IMR-90 (cell line): ENCODE results near the gene MAFF. TPM values are rescaled to one million over a fixed set of nuclear protein-coding genes. Genes with fewer than 3 reads are reported as not detected.

Experiments used
- ATAC-seq: fragments of 200-7000 bp; cut with Tn5 transposase; 2 replicates; pipeline ENCODE4 v1.9.1; 2020; ENCODE audit warnings: low read depth, mild to moderate bottlenecking, moderate library complexity
- BruUV-seq: library from RNA; stranded (reverse); fragments of 400-500 nt; replicated peaks from 2 replicates; lab custom pipeline; 2021; lab: Mats Ljungman, UMichigan
- CTCF ChIA-PET: fragments of 300-600 bp; formaldehyde crosslinking; extraction: SDS; loops from one replicate; lab custom pipeline; 2021; ENCODE audit warnings: antibody characterized with exemption; lab: Yijun Ruan, JAX
- POLR2A ChIA-PET: fragments of 300-600 bp; sonication (Branson Sonifier 250); formaldehyde crosslinking; loops from one replicate; lab custom pipeline; 2022; ENCODE audit warnings: antibody characterized with exemption; ENCODE audit not compliant: unreplicated experiment; lab: Charles Lee
- DNase-seq: peaks from one replicate; pipeline ENCODE4 v3.0.0; 2013
- H2AFZ ChIP-seq: replicated peaks from 2 replicates; pipeline ENCODE3; 2013; ENCODE audit warnings: low read length, mild to moderate bottlenecking; ENCODE audit not compliant: poor library complexity
- H2AK5ac ChIP-seq: 2 replicates; pipeline ENCODE4 v1.6.1; 2013; ENCODE audit warnings: low read depth, low read length, inconsistent platforms
- H2AK9ac ChIP-seq: replicated peaks from 2 replicates; pipeline ENCODE3; 2013; ENCODE audit warnings: mild to moderate bottlenecking, low read depth, low read length, moderate library complexity; ENCODE audit not compliant: poor library complexity
- H2BK120ac ChIP-seq: 2 replicates; pipeline ENCODE4 v1.6.1; 2013; ENCODE audit warnings: low read depth, low read length, inconsistent platforms
- H2BK15ac ChIP-seq: 3 replicates; pipeline ENCODE4 v1.6.1; 2013; ENCODE audit warnings: low read depth, low read length, inconsistent platforms
- H2BK20ac ChIP-seq: 2 replicates; pipeline ENCODE4 v1.6.1; 2013; ENCODE audit warnings: low read depth, mild to moderate bottlenecking, inconsistent platforms, low read length, moderate library complexity
- H2BK5ac ChIP-seq: 2 replicates; pipeline ENCODE4 v1.6.1; 2013; ENCODE audit warnings: mild to moderate bottlenecking, low read depth, low read length, inconsistent platforms; ENCODE audit not compliant: poor library complexity, severe bottlenecking
- H3K14ac ChIP-seq: replicated peaks from 2 replicates; pipeline ENCODE4 v1.6.1; 2013; ENCODE audit warnings: low read depth, low read length, inconsistent platforms
- H3K18ac ChIP-seq: 2 replicates; pipeline ENCODE4 v1.6.1; 2013; ENCODE audit warnings: low read depth, low read length, control low read depth
- H3K23ac ChIP-seq: 2 replicates; pipeline ENCODE4 v1.6.1; 2013; ENCODE audit warnings: low read depth, low read length, inconsistent platforms
- H3K27ac ChIP-seq: 2 replicates; pipeline ENCODE4 v1.5.1; 2013; ENCODE audit warnings: mild to moderate bottlenecking, control low read depth, low read length; ENCODE audit not compliant: insufficient read depth
- H3K27me3 ChIP-seq: 2 replicates; pipeline ENCODE4 v1.6.1; 2013; ENCODE audit warnings: low read length; ENCODE audit not compliant: control insufficient read depth, insufficient read depth
- H3K36me3 ChIP-seq: 2 replicates; pipeline ENCODE4 v1.6.1; 2013; ENCODE audit warnings: low read length, mixed read lengths; ENCODE audit not compliant: control insufficient read depth, insufficient read depth
- H3K4ac ChIP-seq: 2 replicates; pipeline ENCODE4 v1.6.1; 2013; ENCODE audit warnings: low read depth, low read length, inconsistent platforms
- H3K4me1 ChIP-seq: 2 replicates; pipeline ENCODE4 v1.6.1; 2013; ENCODE audit warnings: low read length, mixed read lengths; ENCODE audit not compliant: control insufficient read depth, insufficient read depth
- H3K4me2 ChIP-seq: 2 replicates; pipeline ENCODE4 v1.6.1; 2013; ENCODE audit warnings: low read depth, mild to moderate bottlenecking, control low read depth, low read length, moderate library complexity
- H3K4me3 ChIP-seq: 2 replicates; pipeline ENCODE4 v1.5.1; 2013; ENCODE audit warnings: low read depth, mild to moderate bottlenecking, control low read depth, low read length, moderate library complexity; ENCODE audit not compliant: insufficient read depth
- H3K56ac ChIP-seq: 2 replicates; pipeline ENCODE4 v1.6.1; 2013; ENCODE audit warnings: low read length, inconsistent platforms; ENCODE audit not compliant: insufficient read depth; ENCODE audit errors: extremely low read depth
- H3K79me1 ChIP-seq, 2 experiments: 2 replicates each; pipeline ENCODE4 v1.6.1; 2013; ENCODE audit warnings: low read length in 2 of 2, inconsistent platforms in 1 of 2, low read depth in 1 of 2
- H3K9ac ChIP-seq: 2 replicates; pipeline ENCODE4 v1.6.1; 2013; ENCODE audit warnings: low read depth, low read length, control low read depth
- H3K9me1 ChIP-seq: 2 replicates; pipeline ENCODE4 v1.6.1; 2013; ENCODE audit warnings: low read length, inconsistent platforms; ENCODE audit not compliant: insufficient read depth
- H3K9me3 ChIP-seq: 2 replicates; pipeline ENCODE4 v1.6.1; 2013; ENCODE audit warnings: low read length; ENCODE audit not compliant: control insufficient read depth, insufficient read depth
- H4K20me1 ChIP-seq: 2 replicates; pipeline ENCODE4 v1.6.1; 2013; ENCODE audit warnings: low read length, inconsistent platforms; ENCODE audit not compliant: insufficient read depth
- H4K5ac ChIP-seq: 2 replicates; pipeline ENCODE4 v1.6.1; 2013; ENCODE audit warnings: mild to moderate bottlenecking, low read depth, low read length, control low read depth
- H4K8ac ChIP-seq, 2 experiments: 2 replicates each; pipeline ENCODE4 v1.6.1; 2013; ENCODE audit warnings: low read depth in 2 of 2, low read length in 2 of 2, control low read depth in 1 of 2, inconsistent platforms in 1 of 2
- H4K91ac ChIP-seq: 2 replicates; pipeline ENCODE4 v1.6.1; 2013; ENCODE audit warnings: low read depth, low read length, inconsistent platforms; ENCODE audit not compliant: insufficient read depth
- ELK1 ChIP-seq: fragments of 150-350 bp; IDR thresholded peaks from 2 replicates; pipeline ENCODE4 v1.6.1; 2016; ENCODE audit warnings: low read depth, mild to moderate bottlenecking, low read length, moderate library complexity, borderline replicate concordance
- MXI1 ChIP-seq: IDR thresholded peaks from 2 replicates; pipeline ENCODE4 v1.6.1; 2012; ENCODE audit warnings: low read depth, mild to moderate bottlenecking, low read length, moderate library complexity, borderline replicate concordance
- NFE2L2 ChIP-seq: fragments of 150-350 bp; IDR thresholded peaks from 2 replicates; pipeline ENCODE4 v1.6.1; 2016; ENCODE audit warnings: low read depth, mild to moderate bottlenecking, low read length
- POLR2A ChIP-seq: IDR thresholded peaks from 2 replicates; pipeline ENCODE4 v1.6.1; 2012; ENCODE audit warnings: mild to moderate bottlenecking, low read depth, low read length
- RAD21 ChIP-seq: IDR thresholded peaks from 2 replicates; pipeline ENCODE4 v1.6.1; 2012; ENCODE audit warnings: low read length, improper control_type of control experiment
- SMC3 ChIP-seq: fragments of 150-350 bp; IDR thresholded peaks from 2 replicates; pipeline ENCODE4 v1.6.1; 2016; ENCODE audit warnings: low read depth, mild to moderate bottlenecking, antibody characterized with exemption, low read length, moderate library complexity
- WGBS, 2 experiments: methylation state at CpG; one replicate each; pipeline versions ENCODE4 v1.1.5 to v1.1.7; 2013; ENCODE audit warnings: missing lambda C conversion rate in 2 of 2; ENCODE audit not compliant: insufficient read length in 1 of 2; ENCODE audit errors: extremely low coverage in 2 of 2; 5-methylcytosine and 5-hydroxymethylcytosine counted together
- dilution Hi-C: fragments of 300-500 bp; cut with HindIII; formaldehyde crosslinking; loops from one replicate; pipeline ENCODE4 v1.14.3; 2018; ENCODE audit warnings: low sequenced_read_pairs; ENCODE audit not compliant: unreplicated experiment
- in situ Hi-C: fragments of 300-500 bp; cut with MboI; formaldehyde crosslinking; loops from 3 replicates; pipeline ENCODE4 v1.14.3; 2019; ENCODE audit warnings: low sequenced_read_pairs, inconsistent platforms, mixed read lengths
- intact Hi-C: fragments of 100-400 bp; cut with micrococcal nuclease; formaldehyde crosslinking; loops from 2 replicates; pipeline ENCODE4 v1.10.0; 2022
- polyA plus RNA-seq, 3 experiments: library from polyadenylated mRNA; depleted of rRNA; stranded (reverse); fragments of >200 nt; gene quantifications; 2 replicates each; pipeline ENCODE4 v1.2.3, GENCODE V29; 2012; ENCODE audit warnings: low replicate concordance in 1 of 3
- total RNA-seq: library from RNA; depleted of rRNA; stranded (reverse); fragments of >200 nt; gene quantifications from 2 replicates; pipeline ENCODE4 v1.2.3, GENCODE V29; 2012

Gene MAFF
- total and polyA plus RNA-seq, 2 of the 4 experiments (the other 2 are of a cell fraction) = 18.3 to 25.9 TPM

- peaks cover 19% of the 10 kb centered on the region for H3K4me1 ChIP-seq
- H2BK20ac ChIP-seq = no peak overlapping the region
- peak overlapping the region; percentile 29 for H2AK9ac ChIP-seq
- H2BK120ac ChIP-seq = no peak overlapping the region
- H3K4me3 ChIP-seq = no peak overlapping the region
- no peaks in the 10 kb centered on the region for H3K27me3 ChIP-seq
- H4K8ac ChIP-seq = peak overlapping the region in 1 of 2 experiments; percentile 30; a peak in 1 of 4 replicates
- peaks cover 37% of the 10 kb centered on the region for H3K9me1 ChIP-seq
- intact Hi-C loops (no loop called here), dilution Hi-C loops (no loop called here), in situ Hi-C loops (no loop called here)
- H3K9me3 ChIP-seq = no peaks in the 10 kb centered on the region
- no peak overlapping the region for H4K5ac ChIP-seq
- H2BK15ac ChIP-seq = no peak overlapping the region
- H3K9ac ChIP-seq = no peak overlapping the region
- POLR2A ChIA-PET = no interaction called here
- BruUV-seq = no TSS peak
- 0 out of 2 replicates have a peak overlapping the region, but pooled peaks have one; percentile 58 for H3K14ac ChIP-seq
- no peak overlapping the region for H2AFZ ChIP-seq
- peak overlapping the region; percentile 86 for H3K23ac ChIP-seq
- H3K18ac ChIP-seq = no peak overlapping the region
- no peak overlapping the region for H3K4me2 ChIP-seq
- DNase-seq (no peak), ATAC-seq (no peak)
- no peak overlapping the region for H3K56ac ChIP-seq
- peaks cover 22% of the 10 kb centered on the region for H3K36me3 ChIP-seq
- H3K79me1 ChIP-seq = peaks cover 39 to 78% of the 10 kb centered on the region in 2 experiments
- no peak overlapping the region; the same call in 1 of the 2 replicates for H4K91ac ChIP-seq
- CTCF ChIA-PET = interaction anchor here (0.6 kb wide), 1 partner anchor 89 kb away, joined by 3 read pairs; no protein-coding TSS in a partner anchor
- TF ChIP-seq NFE2L2 = no peak
- no peak for TF ChIP-seq RAD21
- TF ChIP-seq POLR2A = 0 out of 2 replicates have a peak, but pooled peaks have one; percentile 32
- no peak for TF ChIP-seq MXI1
- TF ChIP-seq ELK1 = no peak
- TF ChIP-seq SMC3 = no peak
- peaks cover 56% of the 10 kb centered on the region for H4K20me1 ChIP-seq
- peak overlapping the region; percentile 81 for H2AK5ac ChIP-seq
- WGBS, 2 experiments = 95% methylated on average over 6 of the region's 6 CpGs; no CpG with 5 or more reads in 1 of the 2 experiments
- H3K4ac ChIP-seq = peak overlapping the region; percentile 34; the same call in 1 of the 2 replicates
- no peak overlapping the region for H3K27ac ChIP-seq
- peak overlapping the region; percentile 12 for H2BK5ac ChIP-seq
These were observed 11.7 kb downstream of the MAFF start for GRCh38 chr22:38213319-38213989.
